GM06990 (cell line): ENCODE results near the gene SYNE1.
"Not testable (repeated sequence)": the region's sequence is repeated elsewhere in the genome, so short reads cannot be mapped to it uniquely, and the experiment has no call there.

ENCODE experiments used
- DNase-seq: peaks from one replicate; pipeline ENCODE4 v3.0.0-alpha.2; 2011; ENCODE audit not compliant: insufficient read length; ENCODE audit errors: extremely low read depth
- H3K27me3 ChIP-seq: replicated peaks from 2 replicates; pipeline ENCODE4 v1.6.0; 2011; ENCODE audit warnings: low read length; ENCODE audit not compliant: control insufficient read depth, insufficient read depth
- H3K36me3 ChIP-seq: 2 replicates; pipeline ENCODE4 v1.5.1; 2011; ENCODE audit warnings: low read length; ENCODE audit not compliant: control insufficient read depth, insufficient read depth
- H3K4me3 ChIP-seq: replicated peaks from 2 replicates; pipeline ENCODE4 v1.5.1; 2011; ENCODE audit warnings: low read depth, mild to moderate bottlenecking, control low read depth, low read length
- TF ChIP-seq, protein P1 (sequence below): IDR thresholded peaks from 2 replicates; pipeline ENCODE4 v1.5.1; 2011; ENCODE audit warnings: low read length, control low read depth, mild to moderate bottlenecking, inconsistent platforms; ENCODE audit not compliant: insufficient read depth, poor library complexity, severe bottlenecking

The SYNE1 gene

GRCh38 chr6:152148412-152148811 lies 488.8 kb downstream of the SYNE1 start:
- no peak for DNase-seq
- Histone ChIP-seq H3K36me3 (peaks cover 1% of the 10 kb centered on the region), H3K4me3 (no peak overlapping the region), H3K27me3 (no peaks in the 10 kb centered on the region)
- TF ChIP-seq, protein P1, sequence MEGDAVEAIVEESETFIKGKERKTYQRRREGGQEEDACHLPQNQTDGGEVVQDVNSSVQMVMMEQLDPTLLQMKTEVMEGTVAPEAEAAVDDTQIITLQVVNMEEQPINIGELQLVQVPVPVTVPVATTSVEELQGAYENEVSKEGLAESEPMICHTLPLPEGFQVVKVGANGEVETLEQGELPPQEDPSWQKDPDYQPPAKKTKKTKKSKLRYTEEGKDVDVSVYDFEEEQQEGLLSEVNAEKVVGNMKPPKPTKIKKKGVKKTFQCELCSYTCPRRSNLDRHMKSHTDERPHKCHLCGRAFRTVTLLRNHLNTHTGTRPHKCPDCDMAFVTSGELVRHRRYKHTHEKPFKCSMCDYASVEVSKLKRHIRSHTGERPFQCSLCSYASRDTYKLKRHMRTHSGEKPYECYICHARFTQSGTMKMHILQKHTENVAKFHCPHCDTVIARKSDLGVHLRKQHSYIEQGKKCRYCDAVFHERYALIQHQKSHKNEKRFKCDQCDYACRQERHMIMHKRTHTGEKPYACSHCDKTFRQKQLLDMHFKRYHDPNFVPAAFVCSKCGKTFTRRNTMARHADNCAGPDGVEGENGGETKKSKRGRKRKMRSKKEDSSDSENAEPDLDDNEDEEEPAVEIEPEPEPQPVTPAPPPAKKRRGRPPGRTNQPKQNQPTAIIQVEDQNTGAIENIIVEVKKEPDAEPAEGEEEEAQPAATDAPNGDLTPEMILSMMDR, result no peak

- Histone ChIP-seq H3K4me3 (no peak overlapping the region), H3K36me3 (peaks cover 1% of the 10 kb centered on the region), H3K27me3 (no peaks in the 10 kb centered on the region)
- no peak for DNase-seq
- TF ChIP-seq, protein P1, result no peak
Observed at GRCh38 chr6:152147269-152147668, 489.9 kb downstream of the SYNE1 start.

- Histone ChIP-seq H3K36me3 (peaks cover 1% of the 10 kb centered on the region), H3K4me3 (no peak overlapping the region), H3K27me3 (no peaks in the 10 kb centered on the region)
- TF ChIP-seq, protein P1, result no peak
- DNase-seq, result no peak
Observed at GRCh38 chr6:152146385-152146784, 490.8 kb downstream of the SYNE1 start.

- TF ChIP-seq, protein P1, result no peak
- DNase-seq, result no peak
- no peak overlapping the region for H3K4me3 ChIP-seq
- no peaks in the 10 kb centered on the region for H3K27me3 ChIP-seq
- H3K36me3 ChIP-seq, result peaks cover 2% of the 10 kb centered on the region
Observed at GRCh38 chr6:152143359-152143758, 493.8 kb downstream of the SYNE1 start.

DNA sequence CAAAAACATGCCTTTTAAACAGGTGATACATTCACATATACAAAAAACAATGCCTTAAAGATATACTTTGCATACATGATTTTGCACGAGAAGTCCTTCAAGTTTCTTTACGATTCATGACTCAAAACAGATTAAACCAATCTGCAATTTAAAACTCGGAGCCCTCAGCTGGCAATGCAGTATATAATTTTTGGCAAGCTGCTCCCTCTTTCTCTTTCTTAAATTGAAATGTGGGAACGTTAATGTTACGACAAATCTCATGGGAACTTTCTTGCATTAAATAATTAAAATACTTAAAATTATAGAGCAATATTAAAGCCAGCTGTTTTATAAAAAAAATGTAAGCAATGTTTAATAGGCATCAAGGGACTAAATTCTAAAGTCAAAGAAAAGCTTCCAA lies 495.1 kb downstream of the SYNE1 start:
- DNase-seq, result no peak
- Histone ChIP-seq H3K36me3 (peaks cover 2% of the 10 kb centered on the region), H3K4me3 (no peak overlapping the region), H3K27me3 (no peaks in the 10 kb centered on the region)
- TF ChIP-seq, protein P1, result no peak

DNA sequence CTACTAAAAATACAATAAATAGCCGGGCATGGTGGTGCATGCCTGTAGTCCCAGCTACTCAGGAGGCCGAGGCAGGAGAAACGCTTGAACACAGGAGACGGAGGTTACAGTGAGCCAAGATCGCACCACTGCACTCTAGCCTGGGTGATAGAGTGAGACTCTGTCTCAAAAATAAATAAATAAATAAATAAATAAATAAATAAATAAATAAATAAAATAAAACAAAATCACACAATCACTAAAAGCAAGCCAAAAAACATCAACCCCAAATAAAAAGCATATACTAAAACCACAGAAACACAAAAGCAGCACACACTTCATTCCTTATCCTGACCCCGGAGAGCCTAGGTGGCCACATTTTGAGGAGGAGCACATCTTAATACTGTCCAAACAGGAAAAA lies 498.8 kb downstream of the SYNE1 start:
- DNase-seq, H3K4me3 ChIP-seq, H3K36me3 ChIP-seq, H3K27me3 ChIP-seq: not testable (repeated sequence)
